H9 (cell line): ENCODE measurements around the gene ASIC4. TPM values are rescaled to one million over a fixed set of nuclear protein-coding genes. Genes with fewer than 3 reads are reported as not detected.

Source experiments
- DNase-seq: peaks from one replicate; pipeline ENCODE4 v3.0.0-alpha.2; 2017
- H2AFZ ChIP-seq: one replicate; pipeline ENCODE4 v1.6.1; 2013; ENCODE audit warnings: mild to moderate bottlenecking, low read length, control low read depth, moderate library complexity
- H2AK5ac ChIP-seq: 2 replicates; pipeline ENCODE4 v1.6.1; 2013; ENCODE audit warnings: low read length, control low read depth, mixed read lengths; ENCODE audit not compliant: insufficient read length
- H2BK120ac ChIP-seq: one replicate; pipeline ENCODE4 v1.6.1; 2013; ENCODE audit warnings: low read depth, mild to moderate bottlenecking, low read length, control low read depth, inconsistent platforms; ENCODE audit not compliant: poor library complexity, severe bottlenecking
- H2BK12ac ChIP-seq: 2 replicates; pipeline ENCODE4 v1.6.1; 2013; ENCODE audit warnings: low read length, control low read depth, mixed read lengths, low read depth; ENCODE audit not compliant: insufficient read length
- H2BK15ac ChIP-seq: 2 replicates; pipeline ENCODE4 v1.6.1; 2013; ENCODE audit warnings: low read depth, low read length, control low read depth
- H2BK20ac ChIP-seq: one replicate; pipeline ENCODE4 v1.6.1; 2013; ENCODE audit warnings: low read depth, mild to moderate bottlenecking, low read length, control low read depth, inconsistent platforms; ENCODE audit not compliant: poor library complexity, severe bottlenecking
- H2BK5ac ChIP-seq: 2 replicates; pipeline ENCODE4 v1.6.1; 2013; ENCODE audit warnings: low read length, control low read depth, mixed read lengths; ENCODE audit not compliant: insufficient read length
- H3K14ac ChIP-seq: 2 replicates; pipeline ENCODE4 v1.6.1; 2013; ENCODE audit warnings: low read length, control low read depth; ENCODE audit not compliant: insufficient read depth
- H3K18ac ChIP-seq: 2 replicates; pipeline ENCODE4 v1.6.1; 2013; ENCODE audit warnings: low read depth, mild to moderate bottlenecking, mixed read lengths, low read length, control low read depth; ENCODE audit not compliant: insufficient read length
- H3K23ac ChIP-seq: 2 replicates; pipeline ENCODE4 v1.6.1; 2013; ENCODE audit warnings: low read length, control low read depth, mixed read lengths, low read depth; ENCODE audit not compliant: insufficient read length
- H3K23me2 ChIP-seq: 2 replicates; pipeline ENCODE4 v1.6.1; 2013; ENCODE audit warnings: low read depth, mild to moderate bottlenecking, mixed read lengths, low read length, control low read depth; ENCODE audit not compliant: insufficient read length, poor library complexity, severe bottlenecking
- H3K27ac ChIP-seq: 2 replicates; pipeline ENCODE4 v1.5.1; 2013; ENCODE audit warnings: low read length, control low read depth, mixed read lengths, low read depth; ENCODE audit not compliant: insufficient read length
- H3K27me3 ChIP-seq: 2 replicates; pipeline ENCODE4 v1.6.1; 2013; ENCODE audit warnings: low read length, control low read depth, inconsistent platforms; ENCODE audit not compliant: insufficient read depth
- H3K4ac ChIP-seq: 2 replicates; pipeline ENCODE4 v1.6.1; 2013; ENCODE audit warnings: low read depth, mild to moderate bottlenecking, control low read depth, inconsistent platforms, low read length, moderate library complexity
- H3K4me1 ChIP-seq: 2 replicates; pipeline ENCODE4 v1.6.1; 2013; ENCODE audit warnings: low read length, control low read depth, inconsistent platforms; ENCODE audit not compliant: insufficient read depth
- H3K4me2 ChIP-seq: 2 replicates; pipeline ENCODE4 v1.6.1; 2013; ENCODE audit warnings: low read length, control low read depth, mixed read lengths; ENCODE audit not compliant: insufficient read length, insufficient read depth
- H3K56ac ChIP-seq: 2 replicates; pipeline ENCODE4 v1.6.1; 2013; ENCODE audit warnings: low read depth, mild to moderate bottlenecking, mixed read lengths, low read length, control low read depth; ENCODE audit not compliant: insufficient read length
- H3K79me1 ChIP-seq: 2 replicates; pipeline ENCODE4 v1.6.1; 2013; ENCODE audit warnings: low read depth, mild to moderate bottlenecking, moderate library complexity, low read length, control low read depth, inconsistent platforms; ENCODE audit not compliant: insufficient read depth, poor library complexity, severe bottlenecking
- H3K79me2 ChIP-seq: 2 replicates; pipeline ENCODE4 v1.6.1; 2013; ENCODE audit warnings: low read length, control low read depth, inconsistent platforms; ENCODE audit not compliant: insufficient read depth
- H3K9ac ChIP-seq: 2 replicates; pipeline ENCODE4 v1.6.1; 2013; ENCODE audit warnings: low read length, control low read depth, mixed read lengths; ENCODE audit not compliant: insufficient read length; ENCODE audit errors: extremely low read depth
- H3K9me3 ChIP-seq: one replicate; pipeline ENCODE4 v1.6.1; 2013; ENCODE audit warnings: low read depth, low read length, inconsistent platforms; ENCODE audit not compliant: control insufficient read depth
- H3T11ph ChIP-seq: one replicate; pipeline ENCODE4 v1.6.1; 2013; ENCODE audit warnings: mild to moderate bottlenecking, low read length, control low read depth, inconsistent platforms
- H4K20me1 ChIP-seq: one replicate; pipeline ENCODE4 v1.6.1; 2013; ENCODE audit not compliant: control insufficient read depth, insufficient read length, insufficient read depth
- H4K5ac ChIP-seq: 2 replicates; pipeline ENCODE4 v1.6.1; 2013; ENCODE audit warnings: low read depth, mild to moderate bottlenecking, mixed read lengths, low read length, control low read depth; ENCODE audit not compliant: insufficient read length
- H4K8ac ChIP-seq: replicated peaks from 2 replicates; pipeline ENCODE4 v1.6.1; 2013; ENCODE audit warnings: low read length, control low read depth, mixed read lengths, low read depth; ENCODE audit not compliant: insufficient read length
- H4K91ac ChIP-seq: 2 replicates; pipeline ENCODE4 v1.6.1; 2013; ENCODE audit warnings: low read depth, mild to moderate bottlenecking, moderate library complexity, mixed read lengths, low read length, control low read depth; ENCODE audit not compliant: insufficient read length
- H3K27ac Mint-ChIP-seq, 3 experiments: 2 replicates in 2 of 3; 3 replicates in 1 of 3; pipeline ENCODE4 v1.8.0; 2020 to 2021; ENCODE audit warnings: mixed read lengths in 3 of 3, mild to moderate bottlenecking in 1 of 3, moderate library complexity in 1 of 3
- H3K27me3 Mint-ChIP-seq: 2 replicates; pipeline ENCODE4 v1.8.0; 2021; ENCODE audit warnings: low read depth, mild to moderate bottlenecking, moderate library complexity, mixed read lengths
- H3K36me3 Mint-ChIP-seq, 3 experiments: 2 replicates in 2 of 3; 3 replicates in 1 of 3; pipeline ENCODE4 v1.8.0; 2020 to 2021; ENCODE audit warnings: low read depth in 3 of 3, mixed read lengths in 3 of 3; ENCODE audit not compliant: insufficient read depth in 1 of 3
- H3K4me1 Mint-ChIP-seq, 2 experiments: 2 replicates each; pipeline ENCODE4 v1.8.0; 2020; ENCODE audit warnings: mixed read lengths in 2 of 2
- H3K4me3 Mint-ChIP-seq, 2 experiments: 2 replicates in 1 of 2; 3 replicates in 1 of 2; pipeline ENCODE4 v1.8.0; 2020 to 2021; ENCODE audit warnings: mild to moderate bottlenecking in 2 of 2, mixed read lengths in 2 of 2, moderate library complexity in 1 of 2
- H3K9me3 Mint-ChIP-seq, 2 experiments: 2 replicates in 1 of 2; 3 replicates in 1 of 2; pipeline ENCODE4 v1.8.0; 2020; ENCODE audit warnings: mild to moderate bottlenecking in 2 of 2, mixed read lengths in 2 of 2, moderate library complexity in 1 of 2
- WGBS: extraction: QIAGEN DNeasy Blood & Tissue Kit; methylation state at CpG from one replicate; pipeline ENCODE4 v1.1.7; 2013; ENCODE audit warnings: missing lambda C conversion rate, low lambda C conversion rate, mixed read lengths; ENCODE audit not compliant: insufficient read length; ENCODE audit errors: extremely low coverage; 5-methylcytosine and 5-hydroxymethylcytosine counted together
- total RNA-seq: library from RNA; stranded (reverse); gene quantifications from 2 replicates; pipeline ENCODE4 v1.2.1, GENCODE V29; 2021
- TF ChIP-seq, protein P1 (sequence below): fragments of 200-600 bp; sonication (generic); conservative IDR thresholded peaks from 3 replicates; pipeline ENCODE4 v1.8.0; 2021; ENCODE audit warnings: antibody characterized with exemption, mild to moderate bottlenecking

ASIC4 gene
- total RNA-seq, 1 experiment from 2014 or later = 0.37 TPM

GRCh38 chr2:219508971-219509779, 5.1 kb upstream of the ASIC4 start:
- Histone ChIP-seq H3K27ac (no peak overlapping the region), H2AFZ (no peak overlapping the region), H3K79me1 (no peaks in the 10 kb centered on the region), H3T11ph (no peak overlapping the region), H2BK20ac (no peak overlapping the region), H3K56ac (no peak overlapping the region), H2BK15ac (no peak overlapping the region), H2AK5ac (no peak overlapping the region), H4K20me1 (no peaks in the 10 kb centered on the region), H3K4me2 (peak overlapping the region; percentile 61), H3K14ac (no peak overlapping the region), H3K27me3 (peaks cover 9% of the 10 kb centered on the region; the same call in 1 of the 2 replicates), H3K18ac (no peak overlapping the region), H3K23ac (no peak overlapping the region), H3K4me1 (peaks cover 17% of the 10 kb centered on the region; the same call in 1 of the 2 replicates), H3K9me3 (no peaks in the 10 kb centered on the region), H3K79me2 (no peaks in the 10 kb centered on the region), H3K23me2 (peaks cover 4% of the 10 kb centered on the region), H2BK120ac (no peak overlapping the region), H2BK5ac (no peak overlapping the region), H4K91ac (no peak overlapping the region), H4K8ac (no peak overlapping the region), H3K4ac (no peak overlapping the region), H4K5ac (no peak overlapping the region), H3K9ac (no peak overlapping the region), H2BK12ac (no peak overlapping the region)
- Mint-ChIP-seq H3K27ac (peak overlapping the region in 1 of 3 experiments; percentile 87; a peak in 1 of 7 replicates), H3K36me3 (peaks cover 9 to 13% (median 9%) of the 10 kb centered on the region in 3 experiments; a peak in 5 of 7 replicates), H3K4me3 (peak overlapping the region; percentile 59 to 81), H3K27me3 (peaks cover 43% of the 10 kb centered on the region), H3K9me3 (no peaks in the 10 kb centered on the region; a peak in 2 of 5 replicates), H3K4me1 (peaks cover 63 to 76% of the 10 kb centered on the region in 2 experiments)
- TF ChIP-seq, protein P1, sequence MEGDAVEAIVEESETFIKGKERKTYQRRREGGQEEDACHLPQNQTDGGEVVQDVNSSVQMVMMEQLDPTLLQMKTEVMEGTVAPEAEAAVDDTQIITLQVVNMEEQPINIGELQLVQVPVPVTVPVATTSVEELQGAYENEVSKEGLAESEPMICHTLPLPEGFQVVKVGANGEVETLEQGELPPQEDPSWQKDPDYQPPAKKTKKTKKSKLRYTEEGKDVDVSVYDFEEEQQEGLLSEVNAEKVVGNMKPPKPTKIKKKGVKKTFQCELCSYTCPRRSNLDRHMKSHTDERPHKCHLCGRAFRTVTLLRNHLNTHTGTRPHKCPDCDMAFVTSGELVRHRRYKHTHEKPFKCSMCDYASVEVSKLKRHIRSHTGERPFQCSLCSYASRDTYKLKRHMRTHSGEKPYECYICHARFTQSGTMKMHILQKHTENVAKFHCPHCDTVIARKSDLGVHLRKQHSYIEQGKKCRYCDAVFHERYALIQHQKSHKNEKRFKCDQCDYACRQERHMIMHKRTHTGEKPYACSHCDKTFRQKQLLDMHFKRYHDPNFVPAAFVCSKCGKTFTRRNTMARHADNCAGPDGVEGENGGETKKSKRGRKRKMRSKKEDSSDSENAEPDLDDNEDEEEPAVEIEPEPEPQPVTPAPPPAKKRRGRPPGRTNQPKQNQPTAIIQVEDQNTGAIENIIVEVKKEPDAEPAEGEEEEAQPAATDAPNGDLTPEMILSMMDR = no peak
- no CpG with 5 or more reads among the region's 14 CpGs for WGBS
- no peak for DNase-seq
